Adipocyte (in vitro differentiated cells): ENCODE results near the gene BNIP3.

Source experiments
- DNase-seq: peaks from one replicate; pipeline ENCODE4 v3.0.0-alpha.2; 2015; ENCODE audit warnings: low read depth
- H3K27me3 ChIP-seq: replicated peaks from 2 replicates; pipeline ENCODE4 v1.7.0; 2013; ENCODE audit warnings: mild to moderate bottlenecking, low read length, moderate library complexity; ENCODE audit not compliant: control insufficient read depth, insufficient read depth
- H3K36me3 ChIP-seq: 2 replicates; pipeline ENCODE4 v1.7.0; 2013; ENCODE audit warnings: low read length, mild to moderate bottlenecking, moderate library complexity; ENCODE audit not compliant: control insufficient read depth, insufficient read depth, severe bottlenecking
- H3K4me1 ChIP-seq: 2 replicates; pipeline ENCODE4 v1.7.0; 2013; ENCODE audit warnings: mild to moderate bottlenecking, low read length, moderate library complexity; ENCODE audit not compliant: control insufficient read depth, insufficient read depth
- H3K4me3 ChIP-seq: 2 replicates; pipeline ENCODE4 v1.7.0; 2013; ENCODE audit warnings: mild to moderate bottlenecking, low read length, moderate library complexity
- H3K9ac ChIP-seq: 2 replicates; pipeline ENCODE4 v1.7.0; 2013; ENCODE audit warnings: mild to moderate bottlenecking, low read length, moderate library complexity
- H3K9me3 ChIP-seq: 2 replicates; pipeline ENCODE4 v1.7.0; 2013; ENCODE audit warnings: mild to moderate bottlenecking, low read length, moderate library complexity; ENCODE audit not compliant: control insufficient read depth

BNIP3 gene

DNA sequence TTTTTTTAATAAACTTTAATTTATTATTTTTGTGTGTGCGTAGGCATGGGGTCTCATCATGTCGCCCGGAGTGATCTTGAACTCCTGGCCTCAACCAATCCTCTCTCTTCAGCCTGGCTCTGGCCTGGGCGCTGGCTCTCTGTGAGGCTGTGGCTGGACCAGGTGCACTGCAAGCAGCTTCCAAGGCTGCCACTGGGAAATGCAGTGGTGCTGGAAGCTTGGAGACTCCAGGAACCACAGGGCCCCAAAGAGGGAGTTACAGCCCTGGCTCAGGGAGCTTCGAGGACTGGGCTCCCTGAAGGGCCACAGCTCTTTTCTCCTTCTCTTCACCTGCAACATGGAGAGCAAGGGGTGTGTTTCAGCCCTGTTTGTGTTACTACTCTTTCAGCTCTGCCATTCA lies 36.7 kb upstream of the BNIP3 start:
- Histone ChIP-seq H3K4me3 (no peak overlapping the region), H3K9me3 (no peaks in the 10 kb centered on the region), H3K4me1 (peaks cover 9% of the 10 kb centered on the region), H3K36me3 (no peaks in the 10 kb centered on the region), H3K27me3 (peaks cover 31% of the 10 kb centered on the region), H3K9ac (no peak overlapping the region)
- DNase-seq = no peak

- Histone ChIP-seq H3K27me3 (peaks cover 28% of the 10 kb centered on the region), H3K36me3 (no peaks in the 10 kb centered on the region), H3K4me1 (peaks cover 12% of the 10 kb centered on the region), H3K9ac (no peak overlapping the region), H3K4me3 (no peak overlapping the region), H3K9me3 (no peaks in the 10 kb centered on the region)
- DNase-seq = no peak
Observed at GRCh38 chr10:132016514-132016913, 34.8 kb upstream of the BNIP3 start.

DNA sequence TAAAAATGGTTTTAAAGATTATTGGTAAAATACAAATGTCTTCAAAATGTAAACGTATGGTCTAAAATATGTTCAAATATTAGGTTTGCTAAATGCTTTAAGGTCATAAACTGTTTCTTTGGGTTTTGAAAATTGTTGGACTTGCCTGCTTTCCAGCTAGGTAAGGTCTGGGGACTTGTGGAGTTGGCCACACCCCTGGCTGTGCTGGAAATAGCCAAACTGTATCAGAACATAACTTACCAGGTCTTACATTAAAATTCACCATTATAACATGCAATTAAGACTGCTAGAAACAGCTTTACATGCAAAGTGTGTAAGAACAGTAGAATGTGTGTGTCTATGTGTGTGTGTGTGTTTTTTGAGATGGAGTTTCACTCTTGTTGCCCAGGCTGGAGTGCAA lies 29.7 kb upstream of the BNIP3 start:
- peaks cover 10% of the 10 kb centered on the region for H3K27me3 ChIP-seq
- DNase-seq = no peak
- no peaks in the 10 kb centered on the region for H3K9me3 ChIP-seq
- H3K36me3 ChIP-seq = no peaks in the 10 kb centered on the region
- H3K9ac ChIP-seq = no peak overlapping the region
- H3K4me1 ChIP-seq = peaks cover 21% of the 10 kb centered on the region
- H3K4me3 ChIP-seq = no peak overlapping the region

- Histone ChIP-seq H3K4me3 (no peak overlapping the region), H3K9me3 (no peaks in the 10 kb centered on the region), H3K27me3 (peaks cover 10% of the 10 kb centered on the region), H3K9ac (no peak overlapping the region), H3K4me1 (peaks cover 21% of the 10 kb centered on the region), H3K36me3 (no peaks in the 10 kb centered on the region)
- DNase-seq = no peak
Observed at GRCh38 chr10:132011024-132011423, 29.3 kb upstream of the BNIP3 start.

- Histone ChIP-seq H3K4me1 (peaks cover 21% of the 10 kb centered on the region), H3K4me3 (no peak overlapping the region), H3K36me3 (no peaks in the 10 kb centered on the region), H3K9ac (no peak overlapping the region), H3K27me3 (peaks cover 10% of the 10 kb centered on the region), H3K9me3 (peaks cover 1% of the 10 kb centered on the region)
- DNase-seq = no peak
Observed at GRCh38 chr10:132010483-132010882, 28.8 kb upstream of the BNIP3 start.

DNA sequence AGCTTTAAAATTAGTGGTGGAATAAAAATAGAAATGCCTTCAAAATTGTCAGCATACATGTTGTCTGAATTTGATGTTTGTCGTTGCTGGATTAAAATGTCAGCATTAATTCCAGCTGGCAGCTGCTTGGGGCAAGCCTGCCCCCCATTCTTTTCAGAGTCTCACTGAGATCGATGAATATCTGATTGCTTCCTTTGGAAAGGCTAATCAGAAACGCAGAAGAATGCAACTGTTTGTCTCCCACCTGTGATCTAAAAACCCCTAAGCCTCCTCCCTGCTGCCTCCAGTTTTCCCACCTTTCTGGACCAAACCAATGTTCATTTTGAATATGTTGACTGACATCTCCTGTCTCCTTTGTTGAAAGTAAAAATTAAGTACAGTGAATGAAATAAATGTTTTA lies 27.9 kb upstream of the BNIP3 start:
- Histone ChIP-seq H3K9me3 (peaks cover 10% of the 10 kb centered on the region), H3K4me3 (no peak overlapping the region), H3K9ac (no peak overlapping the region), H3K27me3 (peaks cover 10% of the 10 kb centered on the region), H3K4me1 (peaks cover 21% of the 10 kb centered on the region), H3K36me3 (no peaks in the 10 kb centered on the region)
- no peak for DNase-seq

- Histone ChIP-seq H3K36me3 (no peaks in the 10 kb centered on the region), H3K4me1 (peaks cover 10% of the 10 kb centered on the region), H3K9ac (no peak overlapping the region), H3K9me3 (peaks cover 11% of the 10 kb centered on the region), H3K27me3 (peaks cover 22% of the 10 kb centered on the region), H3K4me3 (no peak overlapping the region)
- no peak for DNase-seq
Observed at GRCh38 chr10:132007681-132008080, 26.0 kb upstream of the BNIP3 start.

- Histone ChIP-seq H3K27me3 (peaks cover 22% of the 10 kb centered on the region), H3K9ac (no peak overlapping the region), H3K9me3 (peaks cover 11% of the 10 kb centered on the region), H3K36me3 (no peaks in the 10 kb centered on the region), H3K4me1 (peaks cover 10% of the 10 kb centered on the region), H3K4me3 (no peak overlapping the region)
- DNase-seq = no peak
Observed at GRCh38 chr10:132006966-132007365, 25.2 kb upstream of the BNIP3 start.

DNA sequence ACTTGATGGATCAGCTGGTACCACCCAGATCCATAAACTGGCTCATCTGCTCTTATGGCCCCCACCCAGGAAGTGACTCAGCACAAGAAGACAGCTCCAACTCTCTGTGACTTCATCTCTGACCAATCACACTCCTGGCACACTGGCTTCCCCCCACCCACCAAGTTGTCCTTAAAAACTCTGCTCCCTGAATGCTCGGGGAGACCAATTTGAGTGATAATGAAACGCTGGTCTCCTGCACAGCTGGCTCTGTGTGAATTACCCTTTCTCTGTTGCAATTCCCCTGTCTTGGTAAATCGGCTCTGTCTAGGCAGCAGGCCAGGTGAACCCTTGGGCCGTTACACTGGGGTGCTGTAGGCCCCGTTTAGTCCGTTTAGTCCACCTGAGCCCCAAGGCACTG lies 23.4 kb upstream of the BNIP3 start:
- no peak for DNase-seq
- Histone ChIP-seq H3K9me3 (peaks cover 11% of the 10 kb centered on the region), H3K36me3 (no peaks in the 10 kb centered on the region), H3K9ac (no peak overlapping the region), H3K27me3 (peaks cover 25% of the 10 kb centered on the region), H3K4me3 (no peak overlapping the region), H3K4me1 (no peaks in the 10 kb centered on the region)

GRCh38 chr10:132004052-132004451 lies 22.3 kb upstream of the BNIP3 start:
- H3K4me3 ChIP-seq = no peak overlapping the region
- H3K27me3 ChIP-seq = peaks cover 25% of the 10 kb centered on the region
- H3K4me1 ChIP-seq = peaks cover under 1% of the 10 kb centered on the region
- H3K9me3 ChIP-seq = peaks cover 11% of the 10 kb centered on the region
- no peak for DNase-seq
- no peaks in the 10 kb centered on the region for H3K36me3 ChIP-seq
- H3K9ac ChIP-seq = no peak overlapping the region

- Histone ChIP-seq H3K4me1 (peaks cover 7% of the 10 kb centered on the region), H3K9me3 (peaks cover 11% of the 10 kb centered on the region), H3K27me3 (peaks cover 20% of the 10 kb centered on the region), H3K4me3 (no peak overlapping the region), H3K36me3 (no peaks in the 10 kb centered on the region), H3K9ac (no peak overlapping the region)
- DNase-seq = no peak
Observed at GRCh38 chr10:132003282-132003924, 21.7 kb upstream of the BNIP3 start.

DNA sequence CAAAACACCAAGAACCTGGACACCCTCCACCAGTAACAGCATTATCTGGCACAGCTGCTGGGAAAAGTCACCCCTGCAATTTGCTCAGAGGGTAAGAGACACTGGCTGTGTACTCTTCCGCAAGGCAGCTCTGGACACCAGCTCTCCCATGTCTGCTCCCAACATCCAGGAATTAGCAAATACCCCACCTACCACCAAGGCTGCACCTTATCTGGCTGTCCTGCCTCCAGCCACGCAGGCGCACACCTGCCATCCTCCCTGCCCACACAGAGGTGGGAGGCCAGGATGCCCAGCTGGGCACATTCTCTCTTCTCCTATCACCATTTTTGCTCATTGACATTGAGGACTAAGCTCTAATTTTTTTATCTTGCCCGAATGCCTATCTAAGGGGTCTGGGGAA lies 20.3 kb upstream of the BNIP3 start:
- no peak overlapping the region for H3K9ac ChIP-seq

More for the DNA sequence above, 20.3 kb upstream of the BNIP3 start:
- no peak for DNase-seq
- H3K9me3 ChIP-seq = peaks cover 11% of the 10 kb centered on the region
- H3K36me3 ChIP-seq = no peaks in the 10 kb centered on the region
- H3K4me1 ChIP-seq = peaks cover 18% of the 10 kb centered on the region
- H3K27me3 ChIP-seq = peaks cover 15% of the 10 kb centered on the region
- no peak overlapping the region for H3K4me3 ChIP-seq
